Measurements from ENCODE around the gene RPE65. TPM values are rescaled to one million over a fixed set of nuclear protein-coding genes. Genes with fewer than 3 reads are reported as not detected.
"Not testable (repeated sequence)": the region's sequence is repeated elsewhere in the genome, so short reads cannot be mapped to it uniquely, and the experiment has no call there.

RPE65 gene
- total RNA-seq, 1 donor from 2014 or later: not detected

GRCh38 chr1:68401506-68401905, 48.2 kb downstream of the RPE65 start:
- TF ChIP-seq CTCF (IDR thresholded peaks at IDR 0.05; ENCODE audit: unreplicated experiment): no peak
- H3K27ac Mint-ChIP-seq: no peak overlapping the region
- no peaks in the 10 kb centered on the region for H3K4me1 Mint-ChIP-seq
- H3K9me3 Mint-ChIP-seq: no peaks in the 10 kb centered on the region
- no peak overlapping the region for H3K4me3 Mint-ChIP-seq
- no peaks in the 10 kb centered on the region for H3K36me3 Mint-ChIP-seq
- peaks cover 17% of the 10 kb centered on the region for H3K27me3 Mint-ChIP-seq (ENCODE audit: low read depth)
- DNase-seq (ENCODE audit: low spot score in 2 of 2, unreplicated experiment in 2 of 2): no peak

GRCh38 chr1:68395575-68395974, 54.2 kb downstream of the RPE65 start:
- not testable (repeated sequence) for H3K4me1 Mint-ChIP-seq; DNase-seq (ENCODE audit: low spot score in 2 of 2, unreplicated experiment in 2 of 2); H3K36me3 Mint-ChIP-seq; H3K9me3 Mint-ChIP-seq; H3K27ac Mint-ChIP-seq; H3K4me3 Mint-ChIP-seq; H3K27me3 Mint-ChIP-seq (ENCODE audit: low read depth)

GRCh38 chr1:68392474-68392873, 57.3 kb downstream of the RPE65 start:
- not testable (repeated sequence) for DNase-seq (ENCODE audit: low spot score in 2 of 2, unreplicated experiment in 2 of 2); H3K9me3 Mint-ChIP-seq; H3K27me3 Mint-ChIP-seq (ENCODE audit: low read depth); H3K4me1 Mint-ChIP-seq; H3K4me3 Mint-ChIP-seq; H3K27ac Mint-ChIP-seq; H3K36me3 Mint-ChIP-seq

GRCh38 chr1:68385798-68386524, 63.8 kb downstream of the RPE65 start:
- not testable (repeated sequence) for H3K27me3 Mint-ChIP-seq (ENCODE audit: low read depth); H3K4me1 Mint-ChIP-seq; H3K4me3 Mint-ChIP-seq; H3K27ac Mint-ChIP-seq; H3K36me3 Mint-ChIP-seq; DNase-seq (ENCODE audit: low spot score in 2 of 2, unreplicated experiment in 2 of 2)
- H3K9me3 Mint-ChIP-seq: peaks cover 18% of the 10 kb centered on the region

GRCh38 chr1:68384872-68385411, 64.8 kb downstream of the RPE65 start:
- no peak for TF ChIP-seq CTCF (IDR thresholded peaks at IDR 0.05; ENCODE audit: unreplicated experiment)
- no peaks in the 10 kb centered on the region for H3K36me3 Mint-ChIP-seq
- DNase-seq (ENCODE audit: low spot score in 2 of 2, unreplicated experiment in 2 of 2): no peak

GRCh38 chr1:68384321-68384813, 65.4 kb downstream of the RPE65 start:
- H3K4me3 Mint-ChIP-seq: no peak overlapping the region
- no peak for TF ChIP-seq CTCF (IDR thresholded peaks at IDR 0.05; ENCODE audit: unreplicated experiment)
- H3K27me3 Mint-ChIP-seq (ENCODE audit: low read depth): no peaks in the 10 kb centered on the region
- no peaks in the 10 kb centered on the region for H3K4me1 Mint-ChIP-seq
- H3K27ac Mint-ChIP-seq: no peak overlapping the region
- H3K36me3 Mint-ChIP-seq: no peaks in the 10 kb centered on the region
- DNase-seq (ENCODE audit: low spot score in 2 of 2, unreplicated experiment in 2 of 2): no peak
- peaks cover 18% of the 10 kb centered on the region for H3K9me3 Mint-ChIP-seq

More at GRCh38 chr1:68384872-68385411, 64.8 kb downstream of the RPE65 start:
- H3K27me3 Mint-ChIP-seq (ENCODE audit: low read depth): no peaks in the 10 kb centered on the region
- H3K4me3 Mint-ChIP-seq: no peak overlapping the region
- H3K4me1 Mint-ChIP-seq: no peaks in the 10 kb centered on the region
- H3K9me3 Mint-ChIP-seq: peaks cover 18% of the 10 kb centered on the region
- no peak overlapping the region for H3K27ac Mint-ChIP-seq

- H3K36me3 Mint-ChIP-seq: no peaks in the 10 kb centered on the region
- H3K27ac Mint-ChIP-seq: no peak overlapping the region
- no peak for DNase-seq (ENCODE audit: low spot score in 2 of 2, unreplicated experiment in 2 of 2)
- H3K4me1 Mint-ChIP-seq: no peaks in the 10 kb centered on the region
- no peak overlapping the region for H3K4me3 Mint-ChIP-seq
- no peaks in the 10 kb centered on the region for H3K27me3 Mint-ChIP-seq (ENCODE audit: low read depth)
- H3K9me3 Mint-ChIP-seq: peaks cover 15% of the 10 kb centered on the region
- no peak for TF ChIP-seq CTCF (IDR thresholded peaks at IDR 0.05; ENCODE audit: unreplicated experiment)
Measured at GRCh38 chr1:68383092-68383491, 66.7 kb downstream of the RPE65 start.

Measured in mesothelial cell of epicardium (in vitro differentiated cells).